Dendritic cell treated with granulocyte-macrophage colony-stimulating factor and Interleukin-4, amounts not matched to agents 40 ng/mL and 50 ng/mL, for 4 days (primary cell): ENCODE data around the gene CELA3B.
"Not testable (repeated sequence)": the region's sequence is repeated elsewhere in the genome, so short reads cannot be mapped to it uniquely, and the experiment has no call there.

ENCODE experiments used
- H3K27ac Mint-ChIP-seq: one replicate; pipeline ENCODE4 v1.8.0; 2022; ENCODE audit warnings: mild to moderate bottlenecking, mixed read lengths
- H3K27me3 Mint-ChIP-seq: one replicate; pipeline ENCODE4 v1.8.0; 2022; ENCODE audit warnings: mild to moderate bottlenecking, mixed read lengths
- H3K36me3 Mint-ChIP-seq: one replicate; pipeline ENCODE4 v1.8.0; 2022; ENCODE audit warnings: low read depth, mixed read lengths
- H3K4me1 Mint-ChIP-seq: one replicate; pipeline ENCODE4 v1.8.0; 2022; ENCODE audit warnings: low read depth, mixed read lengths
- H3K4me3 Mint-ChIP-seq: one replicate; pipeline ENCODE4 v1.8.0; 2022; ENCODE audit warnings: mild to moderate bottlenecking, moderate library complexity, mixed read lengths
- H3K9me3 Mint-ChIP-seq: one replicate; pipeline ENCODE4 v1.8.0; 2022; ENCODE audit warnings: mixed read lengths
- intact Hi-C: fragments of 100-400 bp; cut with micrococcal nuclease; formaldehyde crosslinking; loops from one replicate; pipeline ENCODE4 v1.15.0; 2022

Gene CELA3B

GRCh38 chr1:21955501-21956281 lies 21.1 kb upstream of the CELA3B start:
- intact Hi-C loops = no loop called here
- Mint-ChIP-seq H3K36me3 (no peaks in the 10 kb centered on the region), H3K27ac (no peak overlapping the region), H3K4me1 (peaks cover 13% of the 10 kb centered on the region), H3K4me3 (no peak overlapping the region), H3K9me3 (no peaks in the 10 kb centered on the region), H3K27me3 (peaks cover 19% of the 10 kb centered on the region)

GRCh38 chr1:21956720-21957552 lies 19.9 kb upstream of the CELA3B start:
- Mint-ChIP-seq H3K27ac (no peak overlapping the region), H3K4me1 (peaks cover 13% of the 10 kb centered on the region), H3K4me3 (no peak overlapping the region), H3K36me3 (no peaks in the 10 kb centered on the region), H3K9me3 (no peaks in the 10 kb centered on the region), H3K27me3 (peaks cover 19% of the 10 kb centered on the region)
- intact Hi-C loops = no loop called here

- no peaks in the 10 kb centered on the region for H3K36me3 Mint-ChIP-seq
- no peak overlapping the region for H3K4me3 Mint-ChIP-seq
- peaks cover 22% of the 10 kb centered on the region for H3K27me3 Mint-ChIP-seq
- intact Hi-C loops = loop anchor here (10.0 kb wide), 1 partner anchor 97 kb away; no protein-coding TSS in a partner anchor
- no peaks in the 10 kb centered on the region for H3K9me3 Mint-ChIP-seq
- no peak overlapping the region for H3K27ac Mint-ChIP-seq
- H3K4me1 Mint-ChIP-seq = peaks cover 19% of the 10 kb centered on the region
Observed at GRCh38 chr1:21961337-21961736, 15.5 kb upstream of the CELA3B start.

- Mint-ChIP-seq H3K36me3 (no peaks in the 10 kb centered on the region), H3K27me3 (peaks cover 18% of the 10 kb centered on the region), H3K9me3 (no peaks in the 10 kb centered on the region), H3K4me1 (peaks cover 22% of the 10 kb centered on the region), H3K4me3 (no peak overlapping the region), H3K27ac (no peak overlapping the region)
- intact Hi-C loops = loop anchor here (10.0 kb wide), 1 partner anchor 97 kb away; no protein-coding TSS in a partner anchor
Observed at GRCh38 chr1:21961799-21962198, 15.0 kb upstream of the CELA3B start.

GRCh38 chr1:21963477-21964217 lies 13.2 kb upstream of the CELA3B start:
- intact Hi-C loops = loop anchor here (2.0 to 10.0 kb wide), 2 partner anchors 99 to 261 kb away; no protein-coding TSS in a partner anchor
- no peaks in the 10 kb centered on the region for H3K9me3 Mint-ChIP-seq
- no peak overlapping the region for H3K27ac Mint-ChIP-seq
- H3K36me3 Mint-ChIP-seq = no peaks in the 10 kb centered on the region
- no peak overlapping the region for H3K4me3 Mint-ChIP-seq
- H3K4me1 Mint-ChIP-seq = peaks cover 12% of the 10 kb centered on the region
- H3K27me3 Mint-ChIP-seq = peaks cover 3% of the 10 kb centered on the region

- Mint-ChIP-seq H3K27ac (no peak overlapping the region), H3K36me3 (no peaks in the 10 kb centered on the region), H3K4me3 (no peak overlapping the region), H3K9me3 (no peaks in the 10 kb centered on the region), H3K4me1 (peaks cover 12% of the 10 kb centered on the region), H3K27me3 (peaks cover 3% of the 10 kb centered on the region)
- intact Hi-C loops = loop anchor here (10.0 kb wide), 1 partner anchor 102 kb away; no protein-coding TSS in a partner anchor
Observed at GRCh38 chr1:21966247-21967000, 10.4 kb upstream of the CELA3B start.

- H3K27ac Mint-ChIP-seq, H3K4me3 Mint-ChIP-seq, H3K27me3 Mint-ChIP-seq, H3K36me3 Mint-ChIP-seq, H3K9me3 Mint-ChIP-seq: not testable (repeated sequence)
- peaks cover 12% of the 10 kb centered on the region for H3K4me1 Mint-ChIP-seq
- intact Hi-C loops = loop anchor here (10.0 kb wide), 1 partner anchor 102 kb away; no protein-coding TSS in a partner anchor
Observed at GRCh38 chr1:21967216-21967615, 9.6 kb upstream of the CELA3B start.

- H3K27me3 Mint-ChIP-seq, H3K9me3 Mint-ChIP-seq, H3K27ac Mint-ChIP-seq, H3K4me1 Mint-ChIP-seq, H3K4me3 Mint-ChIP-seq, H3K36me3 Mint-ChIP-seq: not testable (repeated sequence)
- intact Hi-C loops = loop anchor here (10.0 kb wide), 1 partner anchor 104 kb away; no protein-coding TSS in a partner anchor
Observed at GRCh38 chr1:21969066-21969465, 7.8 kb upstream of the CELA3B start.

GRCh38 chr1:21970523-21970922 lies 6.3 kb upstream of the CELA3B start:
- intact Hi-C loops, H3K27me3 Mint-ChIP-seq, H3K36me3 Mint-ChIP-seq, H3K9me3 Mint-ChIP-seq, H3K4me3 Mint-ChIP-seq, H3K4me1 Mint-ChIP-seq, H3K27ac Mint-ChIP-seq: not testable (repeated sequence)

- H3K9me3 Mint-ChIP-seq, H3K27me3 Mint-ChIP-seq, intact Hi-C loops, H3K4me1 Mint-ChIP-seq, H3K4me3 Mint-ChIP-seq, H3K27ac Mint-ChIP-seq, H3K36me3 Mint-ChIP-seq: not testable (repeated sequence)
Observed at GRCh38 chr1:21972973-21973441, 3.8 kb upstream of the CELA3B start.

- H3K27me3 Mint-ChIP-seq, intact Hi-C loops, H3K36me3 Mint-ChIP-seq, H3K4me3 Mint-ChIP-seq, H3K9me3 Mint-ChIP-seq, H3K27ac Mint-ChIP-seq, H3K4me1 Mint-ChIP-seq: not testable (repeated sequence)
Observed at GRCh38 chr1:21973948-21974347, 2.9 kb upstream of the CELA3B start.

- intact Hi-C loops, H3K4me3 Mint-ChIP-seq, H3K27ac Mint-ChIP-seq: not testable (repeated sequence)
Observed at GRCh38 chr1:21974699-21975098, 2.1 kb upstream of the CELA3B start.

GRCh38 chr1:21975296-21975695 lies 1.5 kb upstream of the CELA3B start:
- H3K27me3 Mint-ChIP-seq, H3K9me3 Mint-ChIP-seq, H3K27ac Mint-ChIP-seq, intact Hi-C loops, H3K4me3 Mint-ChIP-seq, H3K36me3 Mint-ChIP-seq, H3K4me1 Mint-ChIP-seq: not testable (repeated sequence)

More at GRCh38 chr1:21974699-21975098, 2.1 kb upstream of the CELA3B start:
- H3K4me1 Mint-ChIP-seq, H3K27me3 Mint-ChIP-seq, H3K9me3 Mint-ChIP-seq, H3K36me3 Mint-ChIP-seq: not testable (repeated sequence)
